Activated T-helper 2 cell treated with anti-CD3 and anti-CD28 coated beads, Interferon-gamma antibody, Interleukin-2, Interleukin-4, amounts not matched to agents 10 μg/mL and 5 μg/mL and 100 μg/mL, durations not matched to agents 14 hours and 24 hours and 36 hours (primary cell): ENCODE data around the gene TRIM15. TPM values are rescaled to one million over a fixed set of nuclear protein-coding genes. Genes with fewer than 3 reads are reported as not detected.
A peak's percentile ranks its signal among the peaks of the same experiment; 100 is the strongest.

ENCODE experiments used
- DNase-seq: peaks from one replicate; pipeline ENCODE4 v3.0.0; 2021; ENCODE audit warnings: low spot score
- H3K27ac Mint-ChIP-seq: one replicate; pipeline ENCODE4 v1.8.0; 2021; ENCODE audit warnings: mixed read lengths
- H3K27me3 Mint-ChIP-seq: one replicate; pipeline ENCODE4 v1.8.0; 2021; ENCODE audit warnings: low read depth, mixed read lengths
- H3K36me3 Mint-ChIP-seq: one replicate; pipeline ENCODE4 v1.8.0; 2021; ENCODE audit warnings: low read depth, mixed read lengths
- H3K4me1 Mint-ChIP-seq: one replicate; pipeline ENCODE4 v1.8.0; 2021; ENCODE audit warnings: low read depth, mixed read lengths
- H3K4me3 Mint-ChIP-seq: one replicate; pipeline ENCODE4 v1.8.0; 2021; ENCODE audit warnings: low read depth, mild to moderate bottlenecking, moderate library complexity, mixed read lengths
- H3K9me3 Mint-ChIP-seq: one replicate; pipeline ENCODE4 v1.8.0; 2021; ENCODE audit warnings: mixed read lengths
- intact Hi-C: fragments of 100-400 bp; cut with micrococcal nuclease; formaldehyde crosslinking; loops from one replicate; pipeline ENCODE4 v1.15.1; 2023
- total RNA-seq: library from RNA; stranded (reverse); gene quantifications from 2 replicates; pipeline ENCODE4 v1.2.3, GENCODE V29; 2022

Gene TRIM15
- total RNA-seq, 1 donor from 2014 or later = 0.46 TPM

GRCh38 chr6:30178837-30179236 is 15.5 kb downstream of the TRIM15 start:
- H3K36me3 Mint-ChIP-seq = no peaks in the 10 kb centered on the region
- peaks cover 44% of the 10 kb centered on the region for H3K27me3 Mint-ChIP-seq
- peaks cover 6% of the 10 kb centered on the region for H3K4me1 Mint-ChIP-seq
- H3K9me3 Mint-ChIP-seq = peaks cover 23% of the 10 kb centered on the region
- H3K27ac Mint-ChIP-seq = no peak overlapping the region
- intact Hi-C loops = no loop called here
- no peak overlapping the region for H3K4me3 Mint-ChIP-seq
- DNase-seq = no peak

GRCh38 chr6:30180145-30180544 is 16.8 kb downstream of the TRIM15 start:
- H3K27ac Mint-ChIP-seq = no peak overlapping the region
- peaks cover 35% of the 10 kb centered on the region for H3K27me3 Mint-ChIP-seq
- DNase-seq = no peak
- peaks cover 8% of the 10 kb centered on the region for H3K36me3 Mint-ChIP-seq
- peaks cover 6% of the 10 kb centered on the region for H3K4me1 Mint-ChIP-seq
- intact Hi-C loops = no loop called here
- H3K4me3 Mint-ChIP-seq = no peak overlapping the region
- H3K9me3 Mint-ChIP-seq = peaks cover 23% of the 10 kb centered on the region

DNA sequence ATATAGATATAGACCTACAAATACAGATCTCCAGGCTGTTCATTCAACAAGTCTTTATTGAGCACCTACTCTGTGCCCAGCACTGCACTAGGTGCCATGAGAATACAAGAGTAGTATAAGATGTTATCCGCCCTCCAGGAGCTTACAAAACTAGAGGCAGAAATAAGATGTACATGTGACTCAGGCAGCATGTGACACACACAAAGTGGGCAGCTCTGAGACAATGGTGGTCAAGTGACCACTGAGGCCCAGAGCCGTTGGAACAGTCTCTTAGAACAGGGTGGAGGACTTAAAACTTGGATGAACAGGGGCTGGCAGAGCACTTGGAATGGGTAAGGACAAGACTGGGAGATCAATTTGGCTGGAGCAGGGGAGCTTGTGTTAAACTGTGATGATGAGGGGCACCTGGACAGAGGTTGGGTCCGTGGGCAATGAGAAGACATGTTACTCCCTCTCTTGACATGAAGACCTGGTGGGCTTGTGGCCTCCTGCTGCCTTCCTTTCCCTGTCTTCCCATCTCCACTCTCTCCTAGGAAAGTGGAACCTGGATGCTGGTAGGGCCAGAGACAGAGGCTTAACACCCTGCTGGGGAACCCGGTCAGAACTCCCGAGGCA is 21.2 kb downstream of the TRIM15 start:
- intact Hi-C loops = no loop called here
- DNase-seq = no peak
- Mint-ChIP-seq H3K36me3 (peaks cover 42% of the 10 kb centered on the region), H3K27ac (no peak overlapping the region), H3K9me3 (peaks cover 15% of the 10 kb centered on the region), H3K4me3 (no peak overlapping the region), H3K4me1 (no peaks in the 10 kb centered on the region), H3K27me3 (peaks cover under 1% of the 10 kb centered on the region)

DNA sequence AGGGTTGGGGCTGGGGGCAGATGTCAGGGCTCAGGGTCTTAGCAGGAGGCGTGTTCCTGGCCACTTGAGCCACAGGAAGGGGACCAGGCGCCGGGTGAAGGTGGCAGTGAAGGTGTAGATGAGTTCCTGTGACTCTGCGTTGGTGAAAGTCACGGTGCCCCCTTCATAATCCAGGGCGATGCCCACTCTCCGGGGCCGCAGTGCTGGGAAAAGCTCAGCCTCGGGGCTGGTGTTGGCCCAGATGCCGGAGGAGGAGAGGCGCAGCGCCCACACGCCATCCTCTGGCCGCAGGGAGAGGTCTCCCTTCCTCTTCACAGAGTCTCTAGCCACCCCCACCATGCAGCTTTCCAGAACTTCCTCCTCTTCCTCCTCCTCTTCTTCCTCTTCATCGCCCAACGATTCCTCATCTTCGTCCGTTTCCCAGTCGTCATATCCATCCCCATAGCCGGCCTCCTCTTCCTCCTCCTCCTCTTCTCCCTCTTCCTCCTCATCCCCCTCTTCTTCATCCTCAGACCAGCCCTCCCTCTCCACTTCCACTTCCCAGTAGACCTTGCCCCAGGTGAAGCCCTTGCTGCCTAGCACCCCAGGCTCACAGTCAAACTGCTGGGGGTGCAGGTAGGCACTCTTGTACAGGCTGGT is 22.6 kb downstream of the TRIM15 start:
- Mint-ChIP-seq H3K27ac (no peak overlapping the region), H3K36me3 (peaks cover 56% of the 10 kb centered on the region), H3K9me3 (peaks cover 6% of the 10 kb centered on the region), H3K4me1 (no peaks in the 10 kb centered on the region), H3K4me3 (no peak overlapping the region), H3K27me3 (no peaks in the 10 kb centered on the region)
- DNase-seq = no peak
- intact Hi-C loops = no loop called here

DNA sequence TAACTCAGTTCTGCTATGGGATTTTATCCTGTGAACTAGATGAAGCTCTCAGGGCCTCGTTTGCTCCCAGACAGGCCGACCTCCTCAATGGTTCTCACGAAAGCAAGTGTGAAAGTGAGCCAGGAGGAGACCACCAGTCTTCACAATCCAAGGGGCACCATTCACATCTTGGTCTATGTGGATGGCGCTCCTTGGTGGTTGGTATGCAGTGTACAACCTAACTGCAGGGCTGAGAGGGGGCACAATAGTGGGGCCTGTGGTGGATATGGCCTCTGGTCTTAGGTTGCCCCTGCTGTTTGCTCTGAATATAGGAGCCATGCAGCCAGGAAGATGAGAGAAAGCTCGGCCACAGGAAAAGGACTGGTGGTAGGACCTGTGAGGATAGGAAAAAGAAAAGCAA is 25.2 kb downstream of the TRIM15 start:
- intact Hi-C loops = no loop called here
- H3K27ac Mint-ChIP-seq = peak overlapping the region; percentile 11
- H3K27me3 Mint-ChIP-seq = no peaks in the 10 kb centered on the region
- H3K36me3 Mint-ChIP-seq = peaks cover 75% of the 10 kb centered on the region
- no peaks in the 10 kb centered on the region for H3K9me3 Mint-ChIP-seq
- no peak for DNase-seq
- no peaks in the 10 kb centered on the region for H3K4me1 Mint-ChIP-seq
- no peak overlapping the region for H3K4me3 Mint-ChIP-seq

- Mint-ChIP-seq H3K9me3 (no peaks in the 10 kb centered on the region), H3K36me3 (peaks cover 80% of the 10 kb centered on the region), H3K4me1 (no peaks in the 10 kb centered on the region), H3K27ac (no peak overlapping the region), H3K4me3 (no peak overlapping the region), H3K27me3 (no peaks in the 10 kb centered on the region)
- no peak for DNase-seq
- intact Hi-C loops = no loop called here
Observed at GRCh38 chr6:30192076-30192475, 28.7 kb downstream of the TRIM15 start.

DNA sequence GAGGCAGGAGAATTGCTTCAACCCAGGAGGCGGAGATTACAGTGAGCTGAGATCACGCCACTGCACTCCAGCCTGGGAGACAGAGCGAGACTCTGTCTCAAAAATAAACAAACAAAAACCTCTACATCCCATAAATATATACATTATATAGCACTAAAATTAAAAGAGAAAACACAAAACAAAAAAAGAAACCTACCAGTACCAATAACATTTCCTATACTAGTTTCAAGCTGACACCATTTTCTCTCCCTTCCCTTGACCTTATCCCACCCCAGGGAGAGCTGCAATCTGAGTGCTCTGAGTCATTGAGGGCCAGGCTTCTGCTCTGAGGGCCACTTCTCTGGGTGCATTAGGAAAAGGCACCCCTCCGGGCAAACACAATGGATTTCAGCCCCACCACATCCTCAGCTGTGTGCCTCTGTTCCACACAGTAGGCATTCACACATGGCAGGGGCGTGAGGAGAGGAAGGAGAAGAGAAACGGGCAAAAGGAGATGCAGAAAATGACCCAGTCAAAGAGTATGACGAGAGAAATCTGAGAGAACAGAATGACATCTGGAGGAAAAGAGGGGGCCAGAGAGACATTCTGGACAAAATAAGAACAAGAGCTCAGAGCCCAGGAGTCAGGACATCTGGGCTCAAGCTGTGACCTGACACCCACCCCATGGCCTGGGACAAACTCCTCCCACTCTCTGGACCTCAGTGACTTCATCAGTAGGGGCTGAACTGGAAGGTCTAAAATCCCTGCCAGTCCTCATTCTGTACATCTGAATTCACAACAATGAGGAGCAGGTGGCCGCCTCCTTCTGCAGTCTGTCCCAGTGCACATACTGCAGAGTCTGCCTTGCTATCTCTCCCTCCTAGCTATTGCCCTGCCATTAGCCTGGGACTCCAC is 31.7 kb downstream of the TRIM15 start:
- peaks cover 79% of the 10 kb centered on the region for H3K36me3 Mint-ChIP-seq
- H3K27me3 Mint-ChIP-seq = no peaks in the 10 kb centered on the region
- H3K27ac Mint-ChIP-seq = no peak overlapping the region

DNA sequence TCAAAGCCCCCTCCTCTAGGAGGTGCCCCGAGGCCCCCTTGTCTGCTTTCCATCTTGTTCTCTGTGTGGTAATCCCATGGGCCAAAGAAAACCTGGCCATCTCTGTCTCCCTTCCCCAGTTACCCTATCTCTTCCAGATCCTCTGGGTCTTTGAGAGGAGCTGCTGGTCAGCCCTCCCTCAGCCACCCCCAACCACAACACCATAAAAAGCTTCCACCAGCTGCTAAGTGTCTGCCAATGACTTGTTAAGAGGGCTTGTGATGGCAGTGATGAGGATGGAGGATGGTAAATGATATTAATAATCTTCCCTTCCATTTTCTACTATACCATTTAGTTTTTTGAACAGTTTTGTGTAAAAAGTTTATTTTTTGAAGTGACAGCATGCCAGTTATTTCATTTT is 32.6 kb downstream of the TRIM15 start:
- Mint-ChIP-seq H3K36me3 (peaks cover 77% of the 10 kb centered on the region), H3K27me3 (no peaks in the 10 kb centered on the region), H3K4me1 (peaks cover 4% of the 10 kb centered on the region), H3K9me3 (no peaks in the 10 kb centered on the region), H3K27ac (no peak overlapping the region), H3K4me3 (no peak overlapping the region)
- intact Hi-C loops = no loop called here
- DNase-seq = no peak

More for the DNA sequence above, 31.7 kb downstream of the TRIM15 start:
- Mint-ChIP-seq H3K4me3 (no peak overlapping the region), H3K4me1 (no peaks in the 10 kb centered on the region), H3K9me3 (no peaks in the 10 kb centered on the region)
- intact Hi-C loops = no loop called here
- DNase-seq = no peak

- Mint-ChIP-seq H3K4me3 (no peak overlapping the region), H3K36me3 (peaks cover 76% of the 10 kb centered on the region), H3K27ac (no peak overlapping the region), H3K4me1 (peaks cover 4% of the 10 kb centered on the region), H3K9me3 (no peaks in the 10 kb centered on the region), H3K27me3 (no peaks in the 10 kb centered on the region)
- no peak for DNase-seq
- intact Hi-C loops = no loop called here
Observed at GRCh38 chr6:30196376-30196775, 33.0 kb downstream of the TRIM15 start.

DNA sequence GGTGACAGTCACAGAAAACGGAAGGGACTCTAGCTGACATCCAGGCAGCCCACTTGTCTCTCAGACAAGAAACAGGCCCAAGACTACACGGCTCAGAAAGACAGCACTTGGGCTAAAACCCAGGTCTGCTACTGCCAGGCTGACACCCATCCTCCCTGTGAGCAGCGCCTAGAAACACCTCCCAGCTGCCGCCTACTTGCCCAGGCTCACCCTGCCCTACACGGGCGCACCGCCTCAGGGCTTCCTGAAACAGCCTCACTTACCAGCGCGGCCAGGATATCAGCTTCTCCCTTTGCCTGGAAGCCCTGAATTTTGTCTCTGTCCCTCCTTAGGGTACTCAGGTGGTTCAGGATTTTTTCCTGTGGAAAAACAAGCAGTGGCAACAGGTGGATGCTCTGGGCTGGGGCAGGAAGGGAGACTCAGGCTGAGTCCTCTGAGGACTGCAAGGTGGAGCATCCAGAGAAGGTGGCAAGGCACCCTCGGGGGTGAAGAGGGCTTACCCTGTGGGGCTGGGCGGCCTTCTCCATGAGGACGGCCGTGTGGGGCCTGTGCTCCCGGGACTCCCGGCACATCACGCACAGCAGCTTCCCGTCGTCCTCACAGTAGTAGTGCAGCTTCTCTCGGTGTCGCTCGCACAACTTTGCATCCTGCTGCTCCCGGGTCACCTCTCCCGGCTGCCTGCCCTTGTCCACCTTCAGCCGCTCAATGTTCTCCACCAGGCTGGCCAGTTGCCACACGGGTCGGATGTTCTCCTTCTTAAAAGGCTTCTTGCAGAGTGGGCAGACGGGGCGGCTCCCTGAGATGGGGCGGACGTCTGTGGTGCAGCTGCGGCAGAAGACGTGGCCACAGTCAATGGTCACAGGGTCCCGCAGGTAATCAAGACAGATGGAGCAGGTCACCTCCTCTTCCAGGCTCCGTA is 35.1 kb downstream of the TRIM15 start:
- Mint-ChIP-seq H3K27ac (no peak overlapping the region), H3K4me1 (peaks cover 12% of the 10 kb centered on the region), H3K9me3 (no peaks in the 10 kb centered on the region), H3K27me3 (no peaks in the 10 kb centered on the region), H3K4me3 (no peak overlapping the region), H3K36me3 (peaks cover 72% of the 10 kb centered on the region)
- intact Hi-C loops = no loop called here
- DNase-seq = no peak

GRCh38 chr6:30200551-30201281 is 37.4 kb downstream of the TRIM15 start:
- peaks cover 61% of the 10 kb centered on the region for H3K36me3 Mint-ChIP-seq
- no peaks in the 10 kb centered on the region for H3K9me3 Mint-ChIP-seq
- no peaks in the 10 kb centered on the region for H3K27me3 Mint-ChIP-seq
- no peak overlapping the region for H3K4me3 Mint-ChIP-seq
- no peak for DNase-seq
- H3K4me1 Mint-ChIP-seq = peaks cover 17% of the 10 kb centered on the region
- intact Hi-C loops = no loop called here
- peak overlapping the region; percentile 46 for H3K27ac Mint-ChIP-seq

GRCh38 chr6:30202366-30202765 is 39.0 kb downstream of the TRIM15 start:
- Mint-ChIP-seq H3K9me3 (no peaks in the 10 kb centered on the region), H3K27me3 (no peaks in the 10 kb centered on the region), H3K4me3 (no peak overlapping the region), H3K27ac (no peak overlapping the region), H3K4me1 (peaks cover 20% of the 10 kb centered on the region), H3K36me3 (peaks cover 54% of the 10 kb centered on the region)
- intact Hi-C loops = no loop called here
- DNase-seq = no peak
